NAMALWA (cell line): Measurements from ENCODE around the gene MMAB.
A peak's percentile ranks its signal among the peaks of the same experiment; 100 is the strongest.
"Not testable (repeated sequence)": the region's sequence is repeated elsewhere in the genome, so short reads cannot be mapped to it uniquely, and the experiment has no call there.

Source experiments
- DNase-seq: peaks from one replicate; pipeline ENCODE4 v3.0.0-alpha.2; 2015; ENCODE audit warnings: low spot score

The MMAB gene

DNA sequence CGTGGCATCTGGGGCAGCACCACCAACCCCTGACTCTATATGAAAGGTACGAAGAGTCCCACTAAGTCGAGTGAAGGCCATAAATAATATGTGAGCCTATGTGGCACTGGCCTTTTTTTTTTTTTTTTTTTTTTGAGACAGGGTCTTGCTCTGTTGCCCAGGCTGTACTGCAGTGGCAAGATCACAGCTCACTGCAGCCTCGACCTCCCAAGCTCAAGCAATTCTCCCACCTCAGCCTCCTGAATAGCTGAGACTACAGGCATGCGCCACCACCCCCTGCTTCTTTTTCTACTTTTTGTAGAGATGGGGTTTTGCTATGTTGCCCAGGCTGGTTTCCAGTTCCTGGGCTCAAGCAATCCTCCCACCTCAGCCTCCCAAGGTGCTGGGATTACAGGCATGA, 28.8 kb upstream of the MMAB start:
- DNase-seq, result not testable (repeated sequence)

- no peak for DNase-seq
These were observed 28.3 kb upstream of the MMAB start for GRCh38 chr12:109601557-109601956.

DNA sequence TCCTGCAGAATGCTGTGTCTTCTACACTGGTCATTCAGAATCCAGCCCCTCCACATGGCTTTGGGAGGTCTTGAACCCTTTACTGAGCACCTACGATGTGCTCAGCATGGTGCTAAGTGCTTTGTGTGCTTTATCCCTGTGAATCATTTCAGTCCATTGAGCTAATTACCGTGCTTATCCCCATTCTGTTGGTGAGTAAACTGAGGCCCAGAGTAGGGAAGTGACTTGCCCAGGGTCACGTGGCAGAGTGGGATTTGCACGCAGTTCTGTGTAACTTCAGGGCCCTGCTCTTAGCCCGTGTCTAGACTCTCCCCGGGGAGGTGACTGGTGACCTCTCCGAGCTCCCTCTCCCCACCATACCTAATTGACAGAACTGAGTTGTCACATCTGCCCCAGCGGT, 27.7 kb upstream of the MMAB start:
- no peak for DNase-seq

GRCh38 chr12:109600481-109600880, 27.2 kb upstream of the MMAB start:
- DNase-seq, result no peak

- no peak for DNase-seq
These were observed 25.8 kb upstream of the MMAB start for GRCh38 chr12:109599087-109599486.

GRCh38 chr12:109598428-109598854, 25.1 kb upstream of the MMAB start:
- no peak for DNase-seq

GRCh38 chr12:109597795-109598427, 24.6 kb upstream of the MMAB start:
- DNase-seq, result peak; percentile 64

- DNase-seq, result no peak
These were observed 24.1 kb upstream of the MMAB start for GRCh38 chr12:109597414-109597794.

- DNase-seq, result no peak
These were observed 23.3 kb upstream of the MMAB start for GRCh38 chr12:109596418-109597244.

GRCh38 chr12:109595321-109595902, 22.1 kb upstream of the MMAB start:
- no peak for DNase-seq

DNA sequence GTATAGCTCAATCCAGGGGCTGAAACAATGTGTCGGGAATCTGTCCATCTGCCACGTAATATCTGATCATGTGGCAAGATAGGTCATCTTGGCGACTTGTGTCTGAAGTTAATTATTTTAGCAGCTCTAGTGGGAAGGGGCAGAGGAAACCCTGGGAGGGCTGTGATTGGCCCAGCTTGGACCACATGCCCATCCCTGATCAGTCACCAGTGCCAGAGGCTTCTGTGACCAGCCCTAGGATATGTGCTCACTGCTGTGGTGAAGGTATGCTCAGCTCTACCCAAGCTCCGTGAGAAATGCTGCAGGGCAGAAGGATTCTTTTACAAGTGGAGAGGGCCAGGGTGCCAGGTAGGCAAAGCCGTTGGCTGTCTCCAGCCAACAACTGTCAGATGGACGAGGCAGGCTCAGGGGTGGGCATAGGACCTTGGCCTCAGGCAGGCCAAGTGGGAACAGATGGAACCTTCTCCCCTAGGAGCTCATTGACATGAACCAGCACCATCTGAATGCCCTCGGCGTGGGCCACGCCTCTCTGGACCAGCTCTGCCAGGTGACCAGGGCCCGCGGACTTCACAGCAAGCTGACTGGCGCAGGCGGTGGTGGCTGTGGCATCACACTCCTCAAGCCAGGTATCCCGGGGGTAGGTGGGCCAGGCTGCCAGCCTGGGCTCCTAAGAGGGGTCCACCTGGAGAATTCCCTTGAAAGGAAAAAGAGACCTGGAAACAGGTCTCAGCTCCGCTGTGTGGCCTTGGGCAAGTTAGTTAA, 21.4 kb upstream of the MMAB start:
- DNase-seq, result no peak

DNA sequence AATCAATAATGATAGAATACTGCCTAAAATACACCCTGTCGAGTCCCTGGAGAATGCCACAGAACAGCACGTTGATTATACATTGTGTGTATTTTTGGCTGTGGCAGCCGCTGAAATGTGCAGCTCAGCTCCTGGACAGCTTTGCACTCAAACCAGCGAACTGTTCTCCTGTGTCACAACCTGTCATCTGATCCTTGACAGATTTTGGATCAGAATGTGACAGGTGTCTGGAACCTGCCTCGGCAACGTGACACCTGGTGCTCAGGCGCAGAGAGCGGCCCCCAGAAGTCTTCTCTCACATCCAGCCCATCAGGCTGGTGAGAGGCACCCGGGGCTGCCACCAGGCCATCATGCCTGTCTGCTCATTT, 19.6 kb upstream of the MMAB start:
- DNase-seq, result no peak

DNA sequence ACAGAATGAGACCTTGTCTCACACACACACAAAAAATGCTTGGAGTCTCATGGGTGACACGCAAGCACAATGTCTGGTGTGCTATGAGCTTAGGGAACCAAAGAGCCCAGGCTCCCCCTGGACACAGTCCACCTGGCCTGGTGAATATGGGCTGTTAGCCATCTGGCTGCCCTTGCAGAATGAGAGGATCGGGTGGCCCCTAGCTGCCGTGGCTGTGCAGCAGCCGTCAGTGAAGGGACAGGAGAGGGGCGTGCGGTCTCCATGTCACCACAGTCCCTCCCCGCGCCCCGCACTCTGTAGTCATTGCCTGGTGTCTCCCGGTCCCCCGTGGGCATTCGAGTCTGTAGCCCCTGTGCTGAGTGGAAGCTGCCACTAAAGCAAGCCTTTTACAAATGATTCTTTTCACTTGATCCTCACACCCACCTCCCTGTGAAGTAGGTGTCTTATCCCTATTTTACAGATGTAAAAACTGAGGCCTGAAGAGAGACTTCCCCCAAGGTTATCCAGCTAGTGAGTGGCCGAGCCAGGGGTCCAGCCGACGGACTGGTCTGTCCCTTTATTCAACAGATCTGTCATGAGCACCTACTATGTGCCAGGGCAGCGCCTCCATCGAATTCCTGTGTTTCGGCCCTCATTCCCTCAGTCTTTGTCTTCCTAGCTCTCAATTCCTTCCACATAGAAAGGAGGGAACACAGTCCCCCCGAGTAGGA, 19.0 kb upstream of the MMAB start:
- no peak for DNase-seq

GRCh38 chr12:109591041-109591440, 17.7 kb upstream of the MMAB start:
- no peak for DNase-seq

DNA sequence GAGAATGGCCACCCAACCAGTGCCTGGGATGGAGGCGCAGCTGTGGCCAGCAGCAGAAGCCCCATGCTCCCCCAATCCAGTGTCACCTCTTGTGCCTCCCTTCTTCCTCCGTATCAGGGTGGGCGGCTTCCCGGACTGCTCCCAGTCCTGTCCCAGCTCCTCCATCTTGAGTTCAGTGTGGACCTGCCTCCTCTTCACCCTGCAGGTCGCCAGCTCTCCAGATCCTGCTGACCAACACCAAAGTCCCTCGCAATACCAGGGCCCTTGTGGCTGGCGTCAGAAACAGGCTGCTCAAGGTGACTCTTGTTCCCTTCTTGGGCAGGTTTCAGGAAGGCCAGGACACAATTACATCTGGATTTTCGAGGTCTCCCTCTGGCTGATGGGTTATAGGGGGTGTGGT, 17.3 kb upstream of the MMAB start:
- DNase-seq, result no peak

DNA sequence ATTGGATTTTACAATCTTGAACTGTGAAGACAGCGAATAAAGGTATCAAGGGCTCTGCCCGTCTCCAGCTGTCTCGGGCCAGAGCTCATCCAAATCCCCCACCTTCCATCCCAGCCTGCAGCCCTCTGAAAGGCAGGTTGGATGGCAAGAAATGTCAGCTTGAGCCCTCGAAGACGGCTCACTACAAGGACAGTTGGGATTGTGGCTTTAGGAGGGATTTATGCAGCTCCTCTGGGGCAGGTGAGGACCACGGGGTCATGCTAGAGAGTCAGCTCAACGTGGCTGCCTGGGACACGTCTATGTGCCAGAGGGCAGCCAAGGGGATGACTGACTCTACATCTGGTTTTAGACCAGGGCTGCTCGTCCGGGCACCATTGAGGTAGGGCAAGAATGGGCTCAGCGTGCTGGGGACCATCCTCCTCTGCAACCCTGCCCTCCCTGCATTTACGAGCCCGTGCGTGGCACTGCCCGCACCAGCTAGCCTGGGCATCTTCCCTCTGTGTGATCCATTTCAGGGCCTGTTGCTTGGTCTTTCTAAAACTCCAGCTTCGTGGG, 16.5 kb upstream of the MMAB start:
- no peak for DNase-seq

GRCh38 chr12:109589240-109589590, 15.9 kb upstream of the MMAB start:
- DNase-seq, result no peak

DNA sequence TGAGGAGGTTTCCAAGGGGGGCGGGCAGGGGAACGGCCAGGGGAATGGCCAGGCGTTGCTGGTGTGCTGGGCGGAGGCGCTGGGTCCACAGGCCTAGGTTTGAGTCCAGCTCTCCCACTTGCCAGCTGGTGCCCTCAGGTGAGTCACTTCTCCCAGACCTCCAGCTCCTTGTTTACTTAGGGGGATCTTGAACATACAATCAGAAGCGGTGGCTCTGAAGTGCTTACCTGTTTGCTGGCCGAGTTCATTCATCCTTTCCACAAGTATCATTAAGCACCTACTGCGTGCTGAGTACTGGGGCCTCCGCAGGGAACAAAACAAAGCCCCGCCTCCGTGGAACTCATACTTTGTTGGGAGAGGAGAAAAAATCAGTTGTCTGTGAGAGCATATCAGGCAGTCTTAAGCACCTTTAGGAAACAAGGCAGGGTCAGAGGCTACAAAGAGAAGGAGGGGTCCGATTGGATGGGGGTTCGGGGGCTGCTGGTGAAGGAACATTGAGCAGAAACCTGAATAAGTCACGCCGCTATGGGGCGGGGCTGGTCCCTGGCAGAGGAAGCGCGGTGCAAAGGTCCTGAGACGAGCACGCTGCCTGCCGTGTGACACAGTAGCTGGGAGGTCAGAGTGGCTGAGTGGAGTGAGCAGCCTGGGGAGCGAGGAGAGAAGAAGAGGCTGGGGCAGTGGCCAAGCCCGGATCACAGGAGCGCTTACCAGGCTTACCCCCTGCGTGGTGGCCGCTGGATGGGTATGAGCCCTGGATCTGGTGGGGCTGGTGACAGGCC, 15.3 kb upstream of the MMAB start:
- DNase-seq, result no peak

GRCh38 chr12:109587921-109588320, 14.6 kb upstream of the MMAB start:
- DNase-seq, result no peak

GRCh38 chr12:109586385-109587296, 13.3 kb upstream of the MMAB start:
- DNase-seq, result no peak
